Measurements from ENCODE around the gene GPR176.

The GPR176 gene

GRCh38 chr15:39801641-39802309, 118.3 kb downstream of the GPR176 start:
- peak in 1 of 5 experiments; percentile 25 for DNase-seq

- DNase-seq, result no peak
These were observed 120.5 kb downstream of the GPR176 start for GRCh38 chr15:39799552-39800011.

- no peak for DNase-seq
These were observed 121.7 kb downstream of the GPR176 start for GRCh38 chr15:39798382-39798781.

- no peak for DNase-seq
These were observed 122.7 kb downstream of the GPR176 start for GRCh38 chr15:39797407-39797806.

- DNase-seq, result no peak
These were observed 123.5 kb downstream of the GPR176 start for GRCh38 chr15:39796601-39797000.

GRCh38 chr15:39795486-39795885, 124.6 kb downstream of the GPR176 start:
- DNase-seq, result no peak

GRCh38 chr15:39794954-39795353, 125.1 kb downstream of the GPR176 start:
- no peak for DNase-seq

GRCh38 chr15:39793923-39794322, 126.1 kb downstream of the GPR176 start:
- no peak for DNase-seq

- no peak for DNase-seq
These were observed 127.2 kb downstream of the GPR176 start for GRCh38 chr15:39792844-39793335.

- no peak for DNase-seq
These were observed 127.8 kb downstream of the GPR176 start for GRCh38 chr15:39792025-39792843.

GRCh38 chr15:39789736-39790135, 130.3 kb downstream of the GPR176 start:
- no peak for DNase-seq

GRCh38 chr15:39788800-39789565, 131.1 kb downstream of the GPR176 start:
- DNase-seq, result no peak

GRCh38 chr15:39788108-39788507, 132.0 kb downstream of the GPR176 start:
- DNase-seq, result peak in 1 of 5 experiments; percentile 78

- no peak for DNase-seq
These were observed 132.6 kb downstream of the GPR176 start for GRCh38 chr15:39787479-39787878.

- peak in 2 of 5 experiments; percentile 14 to 65 for DNase-seq
These were observed 133.5 kb downstream of the GPR176 start for GRCh38 chr15:39786447-39787056.

GRCh38 chr15:39785841-39786240, 134.2 kb downstream of the GPR176 start:
- no peak for DNase-seq

GRCh38 chr15:39785139-39785538, 134.9 kb downstream of the GPR176 start:
- no peak for DNase-seq

GRCh38 chr15:39784638-39785037, 135.4 kb downstream of the GPR176 start:
- no peak for DNase-seq

- no peak for DNase-seq
These were observed 135.9 kb downstream of the GPR176 start for GRCh38 chr15:39784125-39784524.

- DNase-seq, result peak in 1 of 5 experiments; percentile 41
These were observed 136.7 kb downstream of the GPR176 start for GRCh38 chr15:39783244-39783820.

- DNase-seq, result peak; percentile 89 to 97 (median 90)
These were observed 137.5 kb downstream of the GPR176 start, which contains the start of gene FSIP1 for GRCh38 chr15:39782441-39783138. TSS of gene FSIP1 (minus strand) at chr15:39782841. CDS start at chr15:39776524, 6,317 bp downstream.

Measured in T-helper 2 cell (primary cell).